ENCODE measurements around the gene POLR1G. TPM values are rescaled to one million over a fixed set of nuclear protein-coding genes. Genes with fewer than 3 reads are reported as not detected.
A peak's percentile ranks its signal among the peaks of the same experiment; 100 is the strongest.

The POLR1G gene
- total RNA-seq, 4 donors from 2014 or later, result 4.0 to 8.1 (median 5.6) TPM

GRCh38 chr19:45440259-45440638 lies 33.8 kb downstream of the POLR1G start:
- no peak for DNase-seq (ENCODE audit: low spot score in 2 of 2)
- intact Hi-C loops (cut with DNase I; ENCODE audit: low total_unique reads), result loop anchor here (2.0 kb wide), 1 partner anchor 35 kb away; no protein-coding TSS in a partner anchor
- no peak overlapping the region for H3K4me3 ChIP-seq (ENCODE audit: low read depth, poor library complexity, severe bottlenecking)
- WGBS, 2 donors, result 63 to 67% methylated on average over 9 of the region's 9 CpGs
- TF ChIP-seq POLR2A (IDR thresholded peaks at IDR 0.05) (no peak), CTCF (IDR thresholded peaks at IDR 0.05) (no peak)

GRCh38 chr19:45440873-45441654 lies 34.6 kb downstream of the POLR1G start:
- DNase-seq (ENCODE audit: low spot score in 2 of 2), result no peak
- no peak overlapping the region for H3K4me3 ChIP-seq (ENCODE audit: low read depth, poor library complexity, severe bottlenecking)
- TF ChIP-seq CTCF (IDR thresholded peaks at IDR 0.05) (no peak), POLR2A (IDR thresholded peaks at IDR 0.05) (no peak)
- WGBS, 2 donors, result 88 to 90% methylated on average over 9 of the region's 9 CpGs
- intact Hi-C loops (cut with DNase I; ENCODE audit: low total_unique reads), result loop anchor here (2.0 kb wide), 1 partner anchor 34 kb away; no protein-coding TSS in a partner anchor

GRCh38 chr19:45442408-45442777 lies 35.9 kb downstream of the POLR1G start:
- no peak for DNase-seq (ENCODE audit: low spot score in 2 of 2)
- 92% methylated on average over 2 of the region's 2 CpGs for WGBS, 2 donors
- no peak overlapping the region for H3K4me3 ChIP-seq (ENCODE audit: low read depth, poor library complexity, severe bottlenecking)
- intact Hi-C loops (cut with DNase I; ENCODE audit: low total_unique reads), result no loop called here
- TF ChIP-seq CTCF (IDR thresholded peaks at IDR 0.05) (no peak), POLR2A (IDR thresholded peaks at IDR 0.05) (no peak)

GRCh38 chr19:45442778-45443461 lies 36.5 kb downstream of the POLR1G start:
- WGBS, 2 donors, result 12 to 22% methylated on average over 15 of the region's 15 CpGs
- no peak overlapping the region for H3K4me3 ChIP-seq (ENCODE audit: low read depth, poor library complexity, severe bottlenecking)
- TF ChIP-seq CTCF (IDR thresholded peaks at IDR 0.05), result no peak
- TF ChIP-seq POLR2A (IDR thresholded peaks at IDR 0.05), result no peak
- intact Hi-C loops (cut with DNase I; ENCODE audit: low total_unique reads), result no loop called here
- peak in 1 of 2 donors; percentile 92 for DNase-seq (ENCODE audit: low spot score in 2 of 2)

GRCh38 chr19:45443462-45444317 lies 37.2 kb downstream of the POLR1G start:
- TF ChIP-seq POLR2A (IDR thresholded peaks at IDR 0.05) (peak in 1 of 2 donors; percentile 4), CTCF (IDR thresholded peaks at IDR 0.05) (peak in 1 of 3 donors; percentile 36)
- WGBS, 2 donors, result 1% methylated on average over 30 to 39 of the region's 49 CpGs
- intact Hi-C loops (cut with DNase I; ENCODE audit: low total_unique reads), result no loop called here
- H3K4me3 ChIP-seq (ENCODE audit: low read depth, poor library complexity, severe bottlenecking), result peak overlapping the region; percentile 24
- peak; percentile 95 to 100 for DNase-seq (ENCODE audit: low spot score in 2 of 2)

Data from lower leg skin (tissue), 4 donors.